HG03457 (cell line): Measurements from ENCODE around the gene HEPHL1.
"Not testable (repeated sequence)": the region's sequence is repeated elsewhere in the genome, so short reads cannot be mapped to it uniquely, and the experiment has no call there.

Experiments
- ATAC-seq: cut with Tn5 transposase; IDR thresholded peaks from one replicate; pipeline ENCODE4 v1.9.1; 2021; ENCODE audit warnings: moderate number of reproducible peaks; ENCODE audit not compliant: unreplicated experiment

HEPHL1 gene

GRCh38 chr11:94020777-94021481, at the start of gene HEPHL1:
HEPHL1 (plus strand) TSS chr11:94021354; CDS start chr11:94021369, 15 bp downstream.
- ATAC-seq = no peak

- ATAC-seq = no peak
Observed at GRCh38 chr11:93972790-93973189, 48.4 kb upstream of the HEPHL1 start.

GRCh38 chr11:93973322-93974051, 47.7 kb upstream of the HEPHL1 start:
- ATAC-seq = not testable (repeated sequence)

- no peak for ATAC-seq
Observed at GRCh38 chr11:93974759-93975158, 46.4 kb upstream of the HEPHL1 start.

GRCh38 chr11:93976577-93977254, 44.4 kb upstream of the HEPHL1 start:
- ATAC-seq = not testable (repeated sequence)

GRCh38 chr11:93983542-93984195, 37.5 kb upstream of the HEPHL1 start:
- ATAC-seq = no peak

GRCh38 chr11:93984196-93984567, 37.0 kb upstream of the HEPHL1 start:
- no peak for ATAC-seq

GRCh38 chr11:93984936-93985335, 36.2 kb upstream of the HEPHL1 start:
- ATAC-seq = no peak

GRCh38 chr11:93986716-93987115, 34.4 kb upstream of the HEPHL1 start:
- no peak for ATAC-seq

GRCh38 chr11:93988455-93988854, 32.7 kb upstream of the HEPHL1 start:
- ATAC-seq = no peak

GRCh38 chr11:93988912-93989311, 32.2 kb upstream of the HEPHL1 start:
- no peak for ATAC-seq

- ATAC-seq = no peak
Observed at GRCh38 chr11:93993747-93994146, 27.4 kb upstream of the HEPHL1 start.

GRCh38 chr11:93997741-93998140, 23.4 kb upstream of the HEPHL1 start:
- no peak for ATAC-seq

- no peak for ATAC-seq
Observed at GRCh38 chr11:94000659-94001058, 20.5 kb upstream of the HEPHL1 start.

- ATAC-seq = no peak
Observed at GRCh38 chr11:94002226-94002625, 18.9 kb upstream of the HEPHL1 start.

- no peak for ATAC-seq
Observed at GRCh38 chr11:94007426-94007825, 13.7 kb upstream of the HEPHL1 start.

GRCh38 chr11:94007906-94008305, 13.2 kb upstream of the HEPHL1 start:
- ATAC-seq = no peak

- no peak for ATAC-seq
Observed at GRCh38 chr11:94010136-94010535, 11.0 kb upstream of the HEPHL1 start.

- ATAC-seq = no peak
Observed at GRCh38 chr11:94011478-94011877, 9.7 kb upstream of the HEPHL1 start.

- no peak for ATAC-seq
Observed at GRCh38 chr11:94017446-94017845, 3.7 kb upstream of the HEPHL1 start.

GRCh38 chr11:94018721-94019120, 2.4 kb upstream of the HEPHL1 start:
- ATAC-seq = no peak
